NCI-H128 (cell line): ENCODE measurements around the gene ID1.
A peak's percentile ranks its signal among the peaks of the same experiment; 100 is the strongest.
"Not testable (repeated sequence)": the region's sequence is repeated elsewhere in the genome, so short reads cannot be mapped to it uniquely, and the experiment has no call there.

Experiments used
- DNase-seq: peaks from one replicate; lab custom pipeline; 2025; ENCODE audit not compliant: unreplicated experiment; lab: John Stamatoyannopoulos, UW

ID1 gene

GRCh38 chr20:31596831-31597480 is 8.1 kb upstream of the ID1 start:
- no peak for DNase-seq

DNA sequence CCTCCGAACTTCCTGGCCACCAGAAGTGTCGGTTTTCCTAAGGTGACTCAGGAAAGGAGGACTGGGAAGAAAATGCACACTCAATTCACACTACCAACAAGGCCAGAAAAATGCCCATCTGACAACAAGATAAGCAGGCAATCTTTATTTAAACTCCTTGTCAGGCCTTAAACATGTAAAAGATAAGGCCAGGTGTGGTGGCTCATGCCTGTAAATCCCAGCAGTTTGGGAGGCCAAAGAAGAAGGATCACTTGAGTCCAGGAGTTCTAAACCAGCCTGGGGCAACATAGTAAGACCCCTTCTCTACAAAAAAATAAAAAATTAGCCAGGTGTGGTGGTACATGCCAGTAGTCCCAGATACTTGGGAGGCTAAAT is 7.6 kb upstream of the ID1 start:
- DNase-seq = no peak

GRCh38 chr20:31602431-31602778 is 2.7 kb upstream of the ID1 start:
- DNase-seq = no peak

DNA sequence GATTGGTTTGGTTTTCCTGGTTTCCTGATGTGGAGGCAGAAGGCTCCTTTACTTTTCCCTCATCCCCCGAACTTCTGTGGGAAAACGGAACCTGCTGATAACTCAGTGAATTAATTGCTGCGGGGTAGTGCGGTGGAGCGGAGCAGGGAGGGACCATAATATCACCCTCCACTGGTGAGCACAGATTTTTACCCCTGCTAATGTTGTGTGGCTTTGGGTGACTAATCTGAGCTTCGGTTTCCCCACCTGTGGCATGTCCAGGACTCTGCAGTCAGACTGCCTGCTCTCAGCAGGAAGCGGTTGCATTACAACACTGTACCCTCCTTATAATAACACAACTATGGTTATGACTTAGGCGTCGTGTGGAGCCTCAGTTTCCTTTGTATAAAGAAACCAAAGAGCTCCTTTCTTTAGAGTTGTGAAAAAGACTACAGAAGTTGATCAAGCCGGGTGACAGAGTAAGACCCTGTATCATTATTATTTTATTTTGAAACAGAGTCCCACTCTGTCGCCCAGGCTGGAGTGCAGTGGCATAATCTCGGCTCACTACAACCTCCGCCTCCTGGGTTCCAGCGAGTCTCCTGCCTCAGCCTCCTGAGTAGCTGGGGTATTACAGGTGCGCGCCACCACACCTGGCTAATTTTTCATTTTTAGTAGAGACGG is 2.2 kb upstream of the ID1 start:
- no peak for DNase-seq

DNA sequence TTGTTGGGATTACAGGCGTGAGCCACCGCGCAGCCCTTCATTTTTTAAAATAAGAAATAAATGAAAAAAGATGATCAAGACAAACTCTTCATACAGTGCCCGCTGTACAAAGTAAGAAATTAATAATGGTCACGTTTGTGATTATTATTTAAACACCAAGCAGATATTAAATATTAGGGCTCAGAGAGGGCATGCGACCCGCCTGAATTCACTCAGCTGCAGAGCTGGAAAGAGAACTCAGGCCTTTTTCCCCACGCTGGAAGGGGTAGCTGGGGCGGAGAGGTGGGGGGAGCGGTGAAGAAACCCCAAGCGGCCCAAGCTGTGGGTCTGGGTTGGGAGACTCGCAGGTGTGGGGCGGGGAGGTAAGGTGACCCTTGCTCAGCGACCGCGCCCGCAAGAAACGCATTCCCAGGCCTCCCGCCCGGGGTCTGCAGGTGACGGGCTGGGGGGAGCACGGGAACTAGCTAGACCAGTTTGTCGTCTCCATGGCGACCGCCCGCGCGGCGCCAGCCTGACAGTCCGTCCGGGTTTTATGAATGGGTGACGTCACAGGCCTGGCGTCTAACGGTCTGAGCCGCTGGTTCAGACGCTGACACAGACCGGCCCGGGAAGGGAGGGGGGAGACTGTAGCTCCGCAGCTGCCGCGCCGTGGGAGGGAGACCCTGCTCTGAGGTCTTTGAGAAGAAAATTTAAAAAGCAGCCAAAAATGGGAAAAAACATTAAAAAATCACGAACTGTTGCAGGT is 1.1 kb upstream of the ID1 start:
- DNase-seq = peak; percentile 98

GRCh38 chr20:31604567-31605030 is 490 bp upstream of the ID1 start:
- DNase-seq = no peak

- DNase-seq = no peak
Observed at GRCh38 chr20:31605902-31606803, 1.1 kb downstream of the ID1 start.

GRCh38 chr20:31606804-31607639 is 1.9 kb downstream of the ID1 start:
- peak; percentile 38 for DNase-seq

GRCh38 chr20:31607640-31608250 is 2.7 kb downstream of the ID1 start:
- DNase-seq = no peak

DNA sequence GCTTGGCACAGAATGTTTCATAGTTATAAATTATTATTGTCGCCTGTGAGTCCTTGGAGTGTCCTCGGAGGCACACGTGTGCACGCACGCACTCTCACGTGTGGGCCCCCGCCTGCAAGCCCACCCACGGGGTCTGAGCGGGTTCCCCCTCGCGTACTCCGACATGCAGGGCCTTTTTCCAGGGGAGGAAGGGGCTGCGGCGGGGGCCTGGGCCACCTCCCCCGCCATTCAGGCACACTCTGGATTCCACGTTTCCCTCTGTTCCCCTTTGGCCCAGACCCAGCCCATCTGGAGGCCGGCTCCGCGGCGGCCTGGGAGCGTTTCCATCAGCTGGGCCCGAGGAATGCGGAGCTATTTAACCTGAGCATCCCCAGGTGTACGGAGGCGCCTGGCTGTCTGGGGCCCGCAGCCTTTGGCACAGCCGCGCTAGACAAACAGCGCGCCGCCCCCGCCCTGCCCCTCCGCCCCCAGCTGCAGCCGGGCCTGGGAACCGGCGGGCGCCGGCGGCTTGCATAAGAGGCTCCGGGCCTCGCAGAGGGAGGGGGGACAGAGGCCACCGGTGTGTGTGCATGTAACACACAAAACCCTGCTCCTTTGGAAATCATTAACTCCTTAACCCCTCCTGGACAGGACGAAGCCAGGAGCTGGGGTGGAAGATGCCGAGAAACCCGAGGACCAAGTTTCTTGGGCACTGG is 3.3 kb downstream of the ID1 start:
- DNase-seq = peak; percentile 82

DNA sequence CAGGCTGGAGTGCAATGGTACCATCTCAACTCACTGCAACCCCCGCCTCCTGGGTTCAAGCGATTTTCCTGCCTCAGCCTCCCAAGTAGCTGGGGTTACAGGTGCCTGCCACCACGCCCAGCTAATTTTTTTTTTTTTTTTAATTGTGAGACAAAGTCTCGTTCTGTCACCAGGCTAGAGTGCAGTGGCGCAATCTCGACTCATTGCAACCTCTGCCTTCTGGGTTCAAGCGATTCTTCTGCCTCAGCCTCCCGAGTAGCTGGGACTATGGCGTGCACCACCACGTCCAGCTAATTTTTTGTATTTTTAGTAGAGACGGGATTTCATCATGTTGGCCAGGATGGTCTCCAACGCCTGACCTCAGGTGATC is 7.2 kb downstream of the ID1 start:
- DNase-seq = not testable (repeated sequence)

- DNase-seq = no peak
Observed at GRCh38 chr20:31615416-31615815, 10.3 kb downstream of the ID1 start.

DNA sequence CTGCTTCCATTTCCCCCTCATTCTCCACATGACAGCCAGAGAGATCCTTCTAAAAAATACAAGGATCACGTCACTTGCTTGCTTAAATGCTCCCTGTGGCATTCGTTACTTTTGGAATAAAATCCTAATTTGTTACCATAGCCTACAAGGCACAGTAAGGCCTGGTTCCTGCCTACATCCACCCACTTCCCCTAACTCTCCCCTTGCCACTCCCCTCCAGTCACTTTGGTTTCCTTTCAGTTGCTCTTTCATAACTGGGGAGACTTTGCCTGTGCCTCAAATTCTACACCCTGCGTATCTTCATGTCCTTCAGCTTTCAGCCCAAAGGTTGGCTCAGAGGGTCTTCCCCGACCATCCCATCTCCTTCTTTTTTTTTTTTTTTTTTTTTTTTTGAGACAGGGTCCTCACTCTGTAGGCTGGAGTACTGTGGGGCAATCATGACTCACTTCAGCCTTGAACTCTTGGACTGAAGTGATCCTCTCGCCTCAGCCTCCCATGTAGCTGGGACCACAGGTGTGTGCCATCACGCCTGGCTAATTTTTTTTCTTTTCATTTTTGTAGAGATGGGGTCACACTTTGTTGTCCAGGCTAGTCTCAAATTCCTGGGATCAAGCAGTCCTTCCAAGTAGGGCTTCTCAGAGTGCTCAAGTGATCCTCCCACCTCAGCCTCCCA is 12.5 kb downstream of the ID1 start:
- DNase-seq = no peak

DNA sequence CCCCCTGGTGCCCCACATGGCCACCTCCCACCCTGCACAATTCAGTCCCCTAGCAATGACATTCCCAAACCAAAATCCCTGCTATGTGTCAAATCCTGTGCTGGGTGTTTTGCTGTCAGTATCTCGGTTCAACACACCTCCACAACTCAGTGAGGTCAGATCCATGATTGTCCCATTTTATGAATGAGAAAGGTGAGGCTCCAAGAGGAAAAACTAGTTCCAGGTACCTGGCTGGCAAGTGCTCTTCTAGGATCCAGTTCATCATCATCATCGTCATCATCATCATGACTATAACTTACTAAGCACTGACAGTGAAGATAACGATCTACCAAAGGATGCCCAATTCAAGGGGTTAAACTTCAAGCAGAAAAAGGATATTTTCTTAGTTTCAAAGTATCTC is 15.2 kb downstream of the ID1 start:
- DNase-seq = no peak

DNA sequence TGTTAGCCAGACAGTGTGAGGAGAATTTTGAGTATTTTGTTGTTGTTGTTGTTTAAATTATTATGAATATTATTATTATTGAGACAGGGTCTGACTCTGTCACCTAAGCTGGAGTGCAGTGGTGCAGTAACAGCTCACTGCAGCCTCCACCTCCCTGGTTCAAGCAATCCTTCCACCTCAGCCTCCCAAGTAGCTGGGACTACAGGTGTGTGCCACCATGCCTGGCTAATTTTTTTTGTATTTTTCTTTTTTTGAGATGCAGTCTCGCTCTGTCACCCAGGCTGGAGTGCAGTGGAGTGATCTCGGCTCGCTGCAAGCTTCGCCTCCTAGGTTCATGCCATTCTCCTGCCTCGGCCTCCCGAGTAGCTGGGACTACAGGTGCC is 18.0 kb downstream of the ID1 start:
- DNase-seq = not testable (repeated sequence)

GRCh38 chr20:31626534-31626933 is 21.4 kb downstream of the ID1 start:
- not testable (repeated sequence) for DNase-seq

DNA sequence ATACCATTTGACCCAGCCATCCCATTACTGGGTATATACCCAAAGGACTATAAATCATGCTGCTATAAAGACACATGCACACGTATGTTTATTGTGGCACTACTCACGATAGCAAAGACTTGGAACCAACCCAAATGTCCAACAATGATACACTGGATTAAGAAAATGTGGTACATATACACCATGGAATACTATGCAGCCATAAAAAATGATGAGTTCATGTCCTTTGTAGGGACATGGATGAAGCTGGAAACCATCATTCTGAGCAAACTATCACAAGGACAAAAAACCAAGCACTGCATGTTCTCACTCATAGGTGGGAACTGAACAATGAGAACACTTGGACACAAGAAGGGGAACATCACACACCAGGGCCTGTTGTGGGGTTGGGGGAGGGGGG is 23.0 kb downstream of the ID1 start:
- not testable (repeated sequence) for DNase-seq

GRCh38 chr20:31630187-31630790 is 25.2 kb downstream of the ID1 start:
- DNase-seq = no peak
